GM18499 (cell line): ENCODE results near the gene HOXB5.

Source experiments
- ATAC-seq: cut with Tn5 transposase; IDR thresholded peaks from one replicate; pipeline ENCODE4 v1.9.1; 2021; ENCODE audit warnings: moderate number of reproducible peaks; ENCODE audit not compliant: insufficient read depth, unreplicated experiment

The HOXB5 gene

DNA sequence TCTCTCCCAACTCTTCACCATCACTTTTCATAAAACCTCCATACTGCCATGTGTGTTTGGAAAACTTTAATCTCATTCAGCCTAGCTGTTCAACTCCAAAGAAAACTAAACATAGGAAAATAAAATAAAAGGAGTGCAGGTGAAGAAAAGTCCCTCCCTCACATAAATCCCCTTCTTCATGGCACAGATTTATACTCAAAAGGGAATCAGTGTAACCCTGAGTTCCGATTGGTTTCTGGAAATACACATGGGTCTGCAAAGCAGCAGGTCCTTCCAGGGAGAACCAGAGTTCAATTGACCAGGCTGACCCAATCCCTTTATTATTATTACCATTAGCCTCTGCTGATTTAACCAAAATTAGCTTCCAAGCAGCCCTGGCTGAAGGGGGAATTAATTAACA, 39.8 kb downstream of the HOXB5 start:
- ATAC-seq: no peak

DNA sequence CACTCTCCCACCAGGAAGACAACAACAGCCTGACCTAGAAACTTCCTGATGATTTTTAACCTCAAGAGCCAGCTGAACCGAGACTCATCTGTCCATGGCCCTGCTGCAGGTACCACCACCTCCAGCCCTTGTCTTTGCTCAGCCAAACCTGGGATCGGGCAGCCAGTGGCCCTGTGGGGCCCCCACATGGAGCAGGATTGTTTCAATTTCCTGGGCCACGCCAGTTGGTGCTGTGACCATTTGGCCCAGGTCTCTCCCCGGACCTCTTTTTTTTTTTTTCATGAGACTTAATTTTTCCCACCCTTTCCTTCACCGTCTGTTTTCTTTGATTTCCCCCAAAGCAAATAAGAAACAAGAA, 40.4 kb downstream of the HOXB5 start:
- no peak for ATAC-seq

DNA sequence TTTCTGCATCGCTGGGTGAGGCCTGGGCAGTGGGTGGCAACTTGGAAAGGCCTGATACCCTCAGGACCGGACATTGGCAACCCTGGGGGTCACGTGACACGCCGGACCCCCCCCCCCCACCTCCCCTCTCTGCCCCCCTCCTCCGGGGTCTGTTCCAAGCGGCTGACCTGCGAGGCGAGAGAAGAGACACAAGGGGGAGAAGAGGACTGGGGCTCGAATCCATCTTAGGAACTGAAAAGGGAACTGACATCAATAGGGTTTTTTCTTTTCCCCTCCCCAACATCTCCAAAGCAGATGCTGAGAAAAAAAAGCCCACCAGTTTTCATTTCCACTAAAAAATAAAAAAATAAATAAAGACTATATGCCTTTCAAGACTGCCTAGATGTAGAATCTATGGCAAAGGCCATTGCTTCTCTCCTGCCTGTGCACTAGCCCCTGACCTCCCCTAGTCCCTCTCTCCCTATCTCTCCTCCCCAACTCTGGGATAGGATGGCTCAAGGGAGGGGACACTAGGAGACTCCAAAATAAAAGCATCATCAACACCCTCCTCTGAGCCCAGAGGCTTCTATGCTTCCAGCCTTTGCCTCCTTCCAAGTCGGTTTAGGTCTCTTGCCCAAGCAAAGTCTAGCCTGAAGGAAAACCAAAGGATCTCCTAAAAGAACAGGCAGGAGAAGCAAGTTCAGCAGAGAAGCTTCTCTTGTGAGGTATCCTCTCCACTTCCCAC, 41.0 kb downstream of the HOXB5 start:
- ATAC-seq: no peak

DNA sequence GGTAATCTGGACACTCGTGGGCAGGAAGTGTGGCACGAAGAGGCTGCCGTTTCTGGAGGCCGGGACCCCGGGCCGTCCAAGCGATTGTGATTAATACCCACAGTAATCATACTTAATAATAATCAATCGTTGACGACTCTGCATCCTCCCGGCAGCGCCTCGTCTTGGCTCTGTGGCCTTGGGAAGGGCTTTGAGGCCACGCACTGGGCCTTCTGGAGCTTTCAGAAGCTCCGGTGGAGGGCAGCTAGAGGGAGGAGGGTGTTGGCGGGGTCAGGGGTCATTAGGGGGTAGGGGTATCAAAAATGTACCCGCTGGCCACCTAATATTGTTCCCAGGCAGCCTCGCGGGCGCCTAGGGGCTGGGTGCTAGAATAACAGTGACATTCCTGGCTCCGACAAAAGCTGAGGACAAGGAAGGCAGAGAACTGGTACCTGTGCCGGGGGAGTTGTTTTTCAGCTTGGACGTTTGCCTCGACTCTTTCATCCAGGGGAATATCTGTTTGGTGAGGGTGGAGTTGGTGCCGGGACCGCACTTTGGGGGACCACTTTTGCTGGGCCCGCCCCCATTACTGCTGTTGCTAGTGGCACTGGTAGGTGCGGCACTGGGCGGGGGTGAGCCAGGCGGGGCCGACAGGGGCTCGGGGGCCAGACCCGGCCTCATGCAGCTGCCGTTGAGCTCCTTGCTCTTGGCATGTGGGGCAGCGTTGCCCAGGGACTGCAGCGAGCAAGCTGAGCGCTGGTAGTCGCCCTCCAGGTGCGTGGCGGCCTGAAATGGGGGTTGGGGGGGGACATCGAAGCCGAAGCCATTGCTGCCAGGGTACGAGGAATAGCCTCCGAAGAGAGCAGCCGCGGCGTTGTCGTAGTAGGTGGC, 41.7 kb downstream of the HOXB5 start:
- ATAC-seq: no peak

DNA sequence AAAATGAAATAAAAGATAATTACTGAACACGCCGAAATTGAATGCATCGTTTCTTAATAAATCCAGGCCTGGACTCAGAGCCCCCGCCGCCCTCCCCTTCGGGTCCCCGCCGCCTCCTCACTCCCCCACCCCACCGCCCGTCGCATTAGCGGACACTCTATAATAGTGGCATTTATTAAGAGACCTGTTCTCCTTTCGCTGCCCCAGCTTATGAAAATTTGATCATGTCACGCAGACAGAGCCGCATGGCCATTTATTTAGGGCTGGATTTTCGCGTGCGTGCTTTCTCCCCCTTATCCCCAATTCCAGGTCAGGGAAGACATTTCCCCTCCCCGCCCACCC, 42.4 kb downstream of the HOXB5 start:
- ATAC-seq: no peak

DNA sequence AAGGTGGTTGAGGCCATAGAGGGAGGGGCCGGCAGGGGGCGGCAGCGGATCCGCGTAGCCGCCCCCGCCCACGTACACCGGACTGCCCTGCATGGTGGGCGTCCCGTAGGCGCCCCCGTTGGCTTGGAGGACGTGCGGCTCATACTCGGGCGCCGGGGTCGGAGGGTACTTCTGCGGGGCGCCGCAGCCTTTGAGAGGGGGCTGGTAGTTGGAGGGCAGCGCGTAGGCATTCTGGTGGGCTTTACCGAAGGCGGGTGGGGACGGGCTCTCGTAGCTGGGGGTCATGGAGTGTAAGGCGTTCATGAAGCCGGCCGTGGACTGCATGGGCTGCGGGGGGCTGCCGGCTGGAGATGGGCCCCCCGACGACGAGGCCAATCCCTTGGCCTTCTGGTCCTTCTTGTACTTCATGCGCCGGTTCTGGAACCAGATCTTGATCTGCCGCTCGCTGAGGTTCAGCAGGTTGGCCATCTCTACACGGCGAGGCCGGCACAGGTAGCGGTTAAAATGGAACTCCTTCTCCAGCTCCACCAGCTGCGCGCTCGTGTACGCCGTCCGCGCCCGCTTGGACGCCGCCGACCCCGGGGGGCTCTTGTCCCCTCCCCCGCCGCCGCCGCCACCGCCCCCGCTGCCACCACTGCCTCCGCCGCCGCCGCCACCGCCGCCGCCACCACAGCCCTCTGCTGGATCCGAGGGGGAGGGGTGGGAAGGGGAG, 42.9 kb downstream of the HOXB5 start:
- ATAC-seq: no peak

DNA sequence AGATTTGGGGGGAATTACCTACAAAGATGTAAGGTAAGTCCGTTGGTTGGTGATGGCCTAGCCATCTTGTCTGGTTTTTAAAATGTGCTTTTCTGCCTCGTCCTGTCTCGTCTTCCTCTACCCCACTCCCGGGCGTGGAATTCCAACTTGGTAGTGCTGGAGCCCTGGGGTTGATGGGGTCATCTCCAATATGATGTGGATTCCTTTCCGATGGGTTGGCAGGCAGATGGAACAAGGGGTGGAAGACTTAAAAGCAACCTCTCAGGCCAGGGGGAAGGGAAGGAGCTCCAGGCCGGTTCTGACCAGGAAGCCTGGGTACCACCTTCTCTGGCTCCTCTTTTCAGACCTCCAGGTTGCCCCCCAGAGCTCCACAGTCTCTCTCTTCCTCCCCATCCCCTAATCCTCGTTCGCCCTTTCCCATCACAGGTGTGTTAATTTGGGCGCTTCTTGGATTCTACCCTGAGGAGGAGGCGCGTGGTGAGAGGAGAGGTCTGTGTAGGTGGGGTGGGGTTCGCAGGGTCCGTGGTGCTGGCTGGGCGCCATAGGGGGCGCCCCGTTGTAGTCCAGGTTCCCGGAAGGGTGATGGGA, 43.6 kb downstream of the HOXB5 start:
- no peak for ATAC-seq

DNA sequence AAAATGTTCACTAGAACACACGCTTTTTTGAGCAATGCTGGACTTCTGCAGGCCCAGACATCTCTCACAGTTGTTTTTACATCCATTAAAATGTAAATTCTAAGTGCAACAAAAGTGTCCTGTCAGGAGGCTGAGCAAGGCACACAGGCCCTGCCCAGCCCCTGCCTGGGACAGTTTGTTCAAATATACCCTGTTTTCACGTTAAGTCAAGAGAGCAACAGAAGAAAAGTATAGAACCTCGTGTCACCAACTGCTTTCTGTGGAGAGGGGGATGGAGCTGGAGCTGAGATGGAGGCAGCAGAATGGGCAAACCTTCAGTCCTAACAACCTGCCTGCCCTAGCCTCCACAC, 44.3 kb downstream of the HOXB5 start:
- no peak for ATAC-seq

DNA sequence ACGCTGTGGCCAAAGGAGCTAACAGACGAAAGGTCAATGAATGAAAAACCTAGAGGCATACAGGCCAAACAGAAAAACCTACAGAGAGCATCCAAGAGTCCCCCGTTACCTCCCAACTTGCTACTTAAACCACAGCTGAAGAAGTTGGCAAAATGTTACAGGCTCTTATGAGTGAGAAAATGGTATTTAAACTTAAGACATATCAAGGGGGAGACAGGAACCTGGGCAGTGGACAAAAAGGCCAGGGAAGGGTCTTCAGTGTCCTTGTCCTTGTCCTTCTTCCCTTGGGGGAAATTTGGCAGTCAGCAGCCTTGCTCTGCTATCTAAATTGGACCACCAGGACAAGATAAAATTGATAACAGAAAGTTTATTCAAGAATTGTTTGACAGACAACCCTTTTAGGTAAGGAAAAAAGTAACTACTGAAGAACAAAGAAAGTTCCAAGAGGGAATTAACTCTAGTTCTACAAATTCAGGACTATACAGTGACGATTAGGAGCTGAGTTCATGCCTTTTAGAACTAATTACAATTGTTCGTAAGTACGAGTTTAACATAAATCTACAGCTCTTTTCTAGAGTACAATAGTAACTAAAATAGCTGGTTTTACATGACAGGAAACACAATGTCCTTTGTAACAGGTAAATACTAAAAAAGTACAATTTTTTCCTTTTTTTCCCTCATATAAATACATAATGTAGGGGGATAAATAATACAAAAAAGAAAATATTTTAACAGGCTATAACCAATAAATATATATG, 44.9 kb downstream of the HOXB5 start:
- ATAC-seq: no peak

DNA sequence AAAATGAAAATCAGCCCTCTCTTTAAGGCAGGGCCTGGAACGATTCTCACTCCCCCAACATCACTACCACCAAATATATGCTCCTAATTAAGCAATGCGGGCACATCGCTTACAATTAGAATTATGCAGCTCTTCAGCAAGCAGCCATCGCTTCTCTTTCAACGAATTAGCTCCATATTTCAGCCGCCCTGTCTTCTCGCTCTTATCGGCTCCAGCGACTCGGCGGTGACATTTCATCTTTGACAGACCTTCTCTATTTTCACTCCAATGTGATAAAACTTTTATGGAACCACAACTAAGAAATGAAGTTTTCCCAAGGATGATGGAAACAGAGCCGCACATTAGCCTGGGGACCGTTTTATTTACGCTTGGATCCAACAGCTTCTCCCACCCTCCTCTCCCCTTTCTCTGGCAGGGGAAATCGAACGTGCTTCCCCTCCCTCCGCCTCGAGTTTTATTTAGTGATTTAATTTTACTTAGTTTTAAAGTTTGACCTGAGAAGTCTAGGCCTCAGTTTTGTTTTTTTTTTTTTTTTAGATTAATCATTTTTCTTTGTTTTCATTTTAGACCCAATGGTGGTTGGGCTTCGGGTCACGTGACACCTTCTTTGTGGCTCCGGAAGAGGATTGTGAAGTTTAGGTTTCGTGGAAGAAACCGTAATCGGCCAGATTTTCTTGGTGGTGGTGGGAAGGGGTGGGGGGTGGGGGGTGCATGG, 45.6 kb downstream of the HOXB5 start:
- ATAC-seq: no peak

DNA sequence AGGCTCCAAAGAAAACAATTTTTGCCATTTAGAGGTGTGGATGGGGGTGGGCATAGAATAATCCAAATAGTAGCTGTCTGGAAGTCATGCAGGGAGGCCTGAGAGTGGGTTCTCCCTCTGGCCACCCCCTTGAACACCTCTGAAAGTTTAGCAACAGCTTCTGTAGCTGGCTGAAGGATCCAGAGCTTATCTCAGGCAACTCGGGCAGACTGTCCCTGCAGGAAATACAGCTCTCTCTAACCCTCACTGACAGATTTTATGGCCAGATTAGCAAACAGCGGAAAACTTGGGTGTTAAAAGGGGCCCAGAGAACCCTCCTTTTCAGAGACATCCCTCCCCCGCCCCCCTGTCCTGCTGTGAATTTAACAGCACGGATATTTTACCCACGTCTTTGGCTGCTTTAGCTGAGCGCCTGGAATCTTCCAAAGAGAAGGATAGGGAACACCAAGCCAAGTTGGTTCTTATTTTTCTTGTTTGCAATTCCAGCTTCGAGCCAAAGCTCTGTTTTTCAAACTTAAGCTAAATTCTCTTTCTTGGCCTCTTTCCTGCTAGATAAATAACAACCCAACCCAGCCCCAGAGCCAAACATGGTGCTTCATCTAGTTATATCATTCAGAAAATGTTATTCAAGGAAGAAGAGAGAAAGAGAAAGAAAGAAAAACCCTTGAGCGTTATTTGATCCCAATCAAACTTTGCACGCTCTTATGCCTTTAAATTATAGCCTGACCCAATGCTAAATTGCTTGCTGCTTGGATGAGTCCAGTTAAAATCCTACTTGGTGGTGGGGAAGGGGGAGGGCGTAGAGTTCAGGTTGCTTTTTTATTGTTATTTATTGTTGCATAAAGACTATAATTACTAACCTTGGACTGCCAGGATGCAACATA, 46.4 kb downstream of the HOXB5 start:
- no peak for ATAC-seq

DNA sequence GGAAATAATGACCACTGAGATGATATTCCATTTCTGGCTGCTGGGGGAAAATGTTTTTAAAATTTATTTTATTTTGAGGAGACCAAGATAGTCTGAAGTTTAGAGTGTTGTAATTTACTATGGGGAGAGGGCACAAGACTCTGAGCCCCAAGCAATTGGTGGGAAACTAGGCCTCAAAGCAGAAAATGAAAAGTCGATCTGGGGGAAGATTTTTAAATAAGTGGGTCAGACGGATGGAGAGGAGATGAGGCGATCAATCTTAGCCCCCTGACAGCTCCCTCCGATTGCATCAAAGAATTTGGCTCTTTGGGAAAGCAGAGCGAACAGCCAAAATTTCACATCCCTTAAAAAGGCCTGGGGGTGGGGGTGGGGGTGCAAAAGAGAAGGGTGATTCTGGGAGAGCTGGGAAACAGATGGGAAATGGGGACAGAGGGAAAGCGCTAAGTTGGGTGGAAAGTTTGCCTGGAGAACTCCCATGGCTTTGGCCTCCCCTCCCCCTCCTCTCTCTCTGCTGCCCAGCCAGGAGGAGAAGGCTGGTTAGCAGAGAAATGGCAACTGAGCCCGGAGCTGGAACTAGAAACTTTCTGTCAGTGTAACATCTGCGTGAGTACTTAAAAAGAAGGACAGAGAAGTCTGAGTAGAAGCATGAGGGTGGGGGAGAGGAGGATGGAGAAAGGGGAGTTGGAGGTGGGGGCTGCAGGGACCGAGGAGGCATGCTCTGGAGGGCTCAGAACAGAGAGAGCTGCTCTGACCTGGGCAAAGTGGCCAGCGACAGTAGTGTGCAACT, 47.2 kb downstream of the HOXB5 start:
- no peak for ATAC-seq

DNA sequence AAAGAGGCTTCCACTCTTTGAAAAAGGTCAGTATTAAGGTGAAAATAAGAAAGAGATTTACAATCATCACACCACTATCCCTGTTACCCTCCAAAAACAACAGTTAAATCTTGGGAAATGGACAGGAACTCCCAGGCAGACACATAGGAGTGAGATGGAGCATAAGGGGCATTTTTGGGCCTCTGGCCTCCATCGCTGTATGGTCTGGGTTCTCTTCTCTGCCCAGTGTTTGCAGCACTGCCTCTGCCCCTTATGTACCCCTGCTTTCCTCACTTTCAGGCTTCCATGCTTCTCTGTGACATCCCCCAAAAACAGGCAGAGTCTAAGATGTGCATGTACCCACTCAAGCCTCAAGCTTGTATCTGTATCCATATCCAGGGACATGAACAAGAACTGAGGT, 48.0 kb downstream of the HOXB5 start:
- no peak for ATAC-seq

DNA sequence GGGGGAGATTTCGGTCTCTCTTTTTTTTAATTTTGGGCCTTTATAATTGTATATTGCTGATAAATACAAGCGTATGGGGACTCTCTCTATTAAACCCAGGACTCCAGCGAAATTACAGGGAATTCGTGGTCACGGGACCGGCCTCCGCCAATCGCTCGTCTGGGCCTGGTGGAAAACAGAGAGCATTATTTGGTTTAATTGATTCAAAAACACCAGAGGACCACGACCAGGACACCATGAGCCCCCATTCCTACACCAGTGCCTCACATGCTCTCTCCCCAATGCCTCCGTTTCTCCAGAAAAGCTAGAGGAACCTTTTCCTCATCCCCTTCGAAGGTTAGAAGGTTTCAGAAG, 48.6 kb downstream of the HOXB5 start, which contains the start of gene HOXB2:
TSS of gene HOXB2 (minus strand) at position 88 of the 354 bp plus-strand sequence. CDS start 198 bp downstream, outside the sequence.
- no peak for ATAC-seq

DNA sequence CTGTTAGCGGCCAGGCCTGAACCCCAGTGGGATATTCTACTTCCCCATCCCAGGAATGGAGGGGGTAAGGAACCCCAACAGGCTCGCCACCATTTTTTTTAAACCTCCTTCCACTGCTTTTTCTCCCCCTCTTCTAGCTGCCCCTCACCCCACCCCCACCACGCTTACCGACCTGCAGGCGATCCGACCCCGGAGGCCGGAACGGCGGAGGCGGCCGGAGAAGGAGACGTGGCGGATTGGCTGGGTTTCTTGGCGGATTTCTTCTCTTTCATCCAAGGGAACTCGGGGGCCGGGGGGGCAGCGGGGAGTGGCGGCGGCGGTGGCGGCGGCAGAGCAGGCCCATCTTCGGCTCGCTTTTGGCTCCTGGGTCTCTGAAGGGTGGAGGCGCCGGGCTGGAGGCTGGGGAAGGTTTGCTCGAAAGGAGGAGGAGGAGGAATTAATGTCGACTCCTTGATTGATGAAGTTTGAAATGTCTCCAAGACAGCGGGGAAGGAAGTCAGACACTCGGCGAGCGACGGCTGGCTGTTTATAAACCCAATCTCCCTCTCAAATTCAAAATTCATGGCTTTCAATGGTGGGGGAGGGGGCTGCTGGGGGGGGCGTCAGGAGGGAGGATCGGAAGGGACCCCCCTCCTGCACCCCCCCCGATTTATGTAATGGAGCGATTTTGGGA, 49.1 kb downstream of the HOXB5 start:
- ATAC-seq: no peak

DNA sequence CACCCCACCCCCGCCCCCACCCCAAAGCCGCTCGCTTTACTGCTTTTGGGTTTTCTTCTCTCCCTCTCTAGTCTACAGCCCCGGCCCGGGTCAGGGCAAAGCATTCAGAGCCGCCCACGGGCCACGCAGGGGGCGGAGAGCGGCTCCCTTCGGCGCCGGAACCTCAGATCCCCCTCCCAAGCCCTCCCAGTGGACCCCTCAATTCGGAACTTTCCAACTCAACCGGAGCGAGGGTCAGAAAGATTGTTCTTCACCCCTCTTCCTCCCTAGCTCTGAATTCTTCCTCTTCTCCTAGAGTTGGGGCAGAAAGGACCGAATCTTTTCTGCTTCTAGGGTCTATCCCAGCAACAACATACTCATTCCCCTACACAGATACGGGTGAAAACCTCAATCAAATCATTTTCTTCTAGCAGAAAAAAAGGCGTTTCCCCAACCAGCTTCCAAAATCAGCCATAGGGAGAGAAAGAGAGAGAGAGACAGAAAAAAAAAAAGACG, 49.7 kb downstream of the HOXB5 start:
- no peak for ATAC-seq

DNA sequence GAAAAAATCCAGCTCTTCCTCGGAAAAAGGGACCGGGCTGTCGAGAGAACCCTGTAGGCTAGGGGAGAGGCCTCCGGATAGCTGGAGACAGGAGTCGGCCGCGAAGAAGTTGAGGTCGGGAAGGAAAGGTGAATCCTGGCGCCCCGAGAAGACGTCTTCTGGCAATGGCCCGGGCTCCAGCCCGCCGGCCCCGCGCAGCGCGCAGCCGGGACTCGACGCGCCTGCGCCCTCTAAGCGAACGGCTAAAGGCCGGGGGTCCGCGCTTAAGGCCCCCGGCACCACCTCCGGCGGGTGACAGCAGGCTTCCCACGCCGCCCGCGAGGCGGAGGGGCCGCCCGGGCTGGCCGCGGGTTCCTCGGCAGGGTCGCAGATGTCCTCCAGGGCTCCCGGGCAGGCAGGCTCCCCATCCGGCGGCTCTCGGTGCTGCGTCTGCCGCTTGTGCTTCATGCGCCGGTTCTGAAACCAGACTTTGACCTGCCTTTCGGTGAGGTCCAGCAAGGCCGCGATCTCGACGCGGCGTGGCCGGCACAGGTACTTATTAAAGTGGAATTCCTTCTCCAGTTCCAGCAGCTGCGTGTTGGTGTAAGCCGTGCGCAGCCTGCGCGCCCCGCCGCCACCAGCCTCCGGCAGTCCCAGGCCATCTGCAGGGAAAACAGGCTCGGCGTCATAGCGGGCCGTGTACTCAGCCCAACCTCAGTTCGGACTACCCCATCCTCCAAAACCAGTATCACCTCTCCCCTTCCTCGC, 50.3 kb downstream of the HOXB5 start:
- no peak for ATAC-seq
